Natural killer cell (primary cell): ENCODE measurements around the gene KCTD12. TPM values are rescaled to one million over a fixed set of nuclear protein-coding genes. Genes with fewer than 3 reads are reported as not detected.

Source experiments
- ATAC-seq, 3 donors: fragments of 150-1000 bp in 2 of 3; fragments of 200-7000 bp in 1 of 3; cut with Tn5 transposase; 1 replicate in 1 of 3; 2 replicates in 2 of 3; pipeline ENCODE4 v1.10.0; 2021; ENCODE audit warnings: mild to moderate bottlenecking in 2 of 3, moderate library complexity in 2 of 3
- DNase-seq, 2 donors: peaks; one replicate each; pipeline versions ENCODE4 v3.0.0 to v3.0.0-alpha.2; 2013 to 2021; ENCODE audit warnings: mixed read lengths in 1 of 2
- H3K27ac ChIP-seq: one replicate; pipeline ENCODE4 v1.5.1; 2013; ENCODE audit warnings: mild to moderate bottlenecking, low read length
- H3K27me3 ChIP-seq: one replicate; pipeline ENCODE4 v1.6.1; 2013; ENCODE audit warnings: low read length; ENCODE audit not compliant: control insufficient read depth, insufficient read depth
- H3K36me3 ChIP-seq: one replicate; pipeline ENCODE4 v1.6.1; 2013; ENCODE audit warnings: low read length; ENCODE audit not compliant: control insufficient read depth, insufficient read depth
- H3K4me1 ChIP-seq: one replicate; pipeline ENCODE4 v1.6.1; 2013; ENCODE audit warnings: low read length; ENCODE audit not compliant: control insufficient read depth, insufficient read depth
- H3K4me3 ChIP-seq: one replicate; pipeline ENCODE4 v1.5.1; 2013; ENCODE audit warnings: low read length
- H3K9me3 ChIP-seq: one replicate; pipeline ENCODE4 v1.6.1; 2013; ENCODE audit warnings: low read length; ENCODE audit not compliant: control insufficient read depth, insufficient read depth
- H3K27ac Mint-ChIP-seq, 2 donors: one replicate each; pipeline ENCODE4 v1.8.0; 2022; ENCODE audit warnings: mild to moderate bottlenecking in 2 of 2, mixed read lengths in 2 of 2, moderate library complexity in 1 of 2
- H3K27me3 Mint-ChIP-seq, 2 donors: one replicate each; pipeline ENCODE4 v1.8.0; 2022; ENCODE audit warnings: low read depth in 2 of 2, mixed read lengths in 2 of 2
- H3K36me3 Mint-ChIP-seq: one replicate; pipeline ENCODE4 v1.8.0; 2022; ENCODE audit warnings: mixed read lengths
- H3K4me1 Mint-ChIP-seq, 2 donors: one replicate each; pipeline ENCODE4 v1.8.0; 2022; ENCODE audit warnings: mixed read lengths in 2 of 2
- H3K4me3 Mint-ChIP-seq: one replicate; pipeline ENCODE4 v1.8.0; 2022; ENCODE audit warnings: mild to moderate bottlenecking, moderate library complexity, mixed read lengths
- H3K9me3 Mint-ChIP-seq, 2 donors: one replicate each; pipeline ENCODE4 v1.8.0; 2022; ENCODE audit warnings: mixed read lengths in 2 of 2
- WGBS: methylation state at CpG from one replicate; pipeline ENCODE4 v1.1.7; 2013; ENCODE audit warnings: missing lambda C conversion rate; ENCODE audit not compliant: insufficient coverage; 5-methylcytosine and 5-hydroxymethylcytosine counted together
- intact Hi-C: fragments of 100-400 bp; cut with micrococcal nuclease; formaldehyde crosslinking; loops from one replicate; pipeline ENCODE4 v1.14.2; 2022
- total RNA-seq, 4 donors: library from RNA; stranded (reverse); fragments of 120-200 nt in 1 of 4; gene quantifications; one replicate each; pipeline versions ENCODE4 v1.2.3 to v1.2.4, GENCODE V29; 2013 to 2022
- TF ChIP-seq, protein P1 (sequence below): fragments of 200-600 bp; IDR thresholded peaks from one replicate; pipeline ENCODE4 v1.8.0; 2022; ENCODE audit warnings: antibody characterized with exemption

The KCTD12 gene
- total RNA-seq, 3 donors from 2014 or later (not counting 1 experiment from before 2014, with no cell fraction given): 2.4 to 6.0 (median 4.8) TPM

DNA sequence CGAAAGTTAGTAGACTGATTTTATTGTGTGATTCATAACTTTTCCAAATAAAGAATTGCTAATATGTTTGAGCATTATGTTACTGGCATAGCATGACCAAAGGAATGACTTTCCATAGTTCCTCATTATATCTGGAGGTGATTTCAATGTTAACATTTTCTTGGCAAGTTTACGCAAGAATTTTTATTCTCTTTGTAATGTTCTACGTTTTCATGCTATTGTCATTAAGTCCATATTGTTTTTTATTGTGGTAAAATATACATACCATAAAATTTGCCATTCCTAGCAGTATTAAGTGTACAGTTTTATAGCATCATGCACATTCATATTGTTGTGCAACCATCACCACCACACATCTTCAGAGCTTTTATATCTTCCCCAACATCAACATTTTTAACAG, 14.8 kb downstream of the KCTD12 start:
- peaks cover 34 to 52% of the 10 kb centered on the region in 2 donors for H3K27me3 Mint-ChIP-seq
- no peak overlapping the region for H3K4me3 Mint-ChIP-seq
- Histone ChIP-seq H3K27me3 (peaks cover 3% of the 10 kb centered on the region), H3K4me1 (no peaks in the 10 kb centered on the region), H3K9me3 (no peaks in the 10 kb centered on the region), H3K36me3 (no peaks in the 10 kb centered on the region), H3K27ac (no peak overlapping the region), H3K4me3 (no peak overlapping the region)
- ATAC-seq: no peak
- no peaks in the 10 kb centered on the region for H3K9me3 Mint-ChIP-seq
- intact Hi-C loops: no loop called here
- WGBS: no CpG with 5 or more reads among the region's 3 CpGs
- no peaks in the 10 kb centered on the region for H3K36me3 Mint-ChIP-seq
- no peaks in the 10 kb centered on the region for H3K4me1 Mint-ChIP-seq
- H3K27ac Mint-ChIP-seq: no peak overlapping the region
- TF ChIP-seq, protein P1, sequence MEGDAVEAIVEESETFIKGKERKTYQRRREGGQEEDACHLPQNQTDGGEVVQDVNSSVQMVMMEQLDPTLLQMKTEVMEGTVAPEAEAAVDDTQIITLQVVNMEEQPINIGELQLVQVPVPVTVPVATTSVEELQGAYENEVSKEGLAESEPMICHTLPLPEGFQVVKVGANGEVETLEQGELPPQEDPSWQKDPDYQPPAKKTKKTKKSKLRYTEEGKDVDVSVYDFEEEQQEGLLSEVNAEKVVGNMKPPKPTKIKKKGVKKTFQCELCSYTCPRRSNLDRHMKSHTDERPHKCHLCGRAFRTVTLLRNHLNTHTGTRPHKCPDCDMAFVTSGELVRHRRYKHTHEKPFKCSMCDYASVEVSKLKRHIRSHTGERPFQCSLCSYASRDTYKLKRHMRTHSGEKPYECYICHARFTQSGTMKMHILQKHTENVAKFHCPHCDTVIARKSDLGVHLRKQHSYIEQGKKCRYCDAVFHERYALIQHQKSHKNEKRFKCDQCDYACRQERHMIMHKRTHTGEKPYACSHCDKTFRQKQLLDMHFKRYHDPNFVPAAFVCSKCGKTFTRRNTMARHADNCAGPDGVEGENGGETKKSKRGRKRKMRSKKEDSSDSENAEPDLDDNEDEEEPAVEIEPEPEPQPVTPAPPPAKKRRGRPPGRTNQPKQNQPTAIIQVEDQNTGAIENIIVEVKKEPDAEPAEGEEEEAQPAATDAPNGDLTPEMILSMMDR: no peak
- DNase-seq: no peak

DNA sequence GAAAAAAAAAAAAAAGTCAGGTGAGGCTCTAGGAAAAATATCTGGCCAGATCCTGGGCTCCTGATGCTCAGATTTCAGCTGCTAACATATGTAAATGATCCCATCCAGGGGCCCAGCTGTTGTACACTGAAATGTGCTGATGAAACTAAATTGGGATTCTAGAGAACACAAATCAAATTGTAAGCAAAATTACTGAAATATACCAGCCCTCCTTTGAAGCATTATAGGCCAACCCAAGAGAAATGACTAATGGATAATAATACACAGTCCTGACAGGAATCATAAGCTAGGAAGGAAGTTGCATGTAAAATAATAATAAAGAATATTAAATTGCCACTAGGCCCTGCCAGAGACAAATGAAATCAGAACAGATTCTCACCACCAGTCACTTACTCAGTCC, 17.8 kb downstream of the KCTD12 start:
- TF ChIP-seq, protein P1: no peak

DNA sequence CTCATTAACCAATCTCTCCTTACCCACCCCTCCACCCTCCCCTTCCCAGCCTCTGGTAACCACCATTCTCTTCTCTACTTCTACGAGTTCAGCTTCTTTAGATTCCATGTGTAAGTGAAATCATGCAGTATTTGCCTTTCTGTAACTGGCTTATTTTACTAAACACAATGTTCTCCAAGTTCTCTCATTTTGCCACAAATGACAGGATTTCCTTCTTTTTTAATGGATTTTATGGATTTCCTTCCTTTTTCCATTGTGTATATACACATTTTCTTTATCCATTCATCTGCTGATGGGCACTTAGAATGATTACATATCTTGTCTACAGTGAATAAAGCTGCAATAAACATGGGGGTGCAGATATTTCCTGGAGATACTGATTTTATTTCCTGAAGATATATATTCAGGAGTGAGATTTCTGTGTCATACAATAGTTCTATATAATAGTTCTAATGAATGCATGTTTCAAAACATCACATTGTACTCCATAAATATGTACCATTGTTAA, 20.2 kb downstream of the KCTD12 start:
- H3K4me3 ChIP-seq: no peak overlapping the region
- TF ChIP-seq, protein P1: no peak
- H3K27ac ChIP-seq: no peak overlapping the region
- Mint-ChIP-seq H3K9me3 (no peaks in the 10 kb centered on the region), H3K4me1 (no peaks in the 10 kb centered on the region), H3K4me3 (no peak overlapping the region), H3K36me3 (no peaks in the 10 kb centered on the region), H3K27me3 (peaks cover 26 to 33% of the 10 kb centered on the region in 2 donors), H3K27ac (no peak overlapping the region)
- no peaks in the 10 kb centered on the region for H3K4me1 ChIP-seq
- intact Hi-C loops: no loop called here
- H3K9me3 ChIP-seq: no peaks in the 10 kb centered on the region
- 64% methylated on average over 1 of the region's 1 CpG for WGBS
- no peaks in the 10 kb centered on the region for H3K36me3 ChIP-seq
- DNase-seq (no peak), ATAC-seq (no peak)
- H3K27me3 ChIP-seq: peaks cover 2% of the 10 kb centered on the region

More for the DNA sequence above, 17.8 kb downstream of the KCTD12 start:
- Mint-ChIP-seq H3K4me3 (no peak overlapping the region), H3K27ac (no peak overlapping the region), H3K36me3 (no peaks in the 10 kb centered on the region), H3K9me3 (no peaks in the 10 kb centered on the region), H3K27me3 (peaks cover 38 to 52% of the 10 kb centered on the region in 2 donors), H3K4me1 (no peaks in the 10 kb centered on the region)
- peaks cover 2% of the 10 kb centered on the region for H3K27me3 ChIP-seq
- H3K9me3 ChIP-seq: no peaks in the 10 kb centered on the region
- intact Hi-C loops: no loop called here
- no peaks in the 10 kb centered on the region for H3K36me3 ChIP-seq
- H3K4me3 ChIP-seq: no peak overlapping the region
- H3K4me1 ChIP-seq: no peaks in the 10 kb centered on the region
- ATAC-seq: no peak
- H3K27ac ChIP-seq: no peak overlapping the region
- DNase-seq: no peak

DNA sequence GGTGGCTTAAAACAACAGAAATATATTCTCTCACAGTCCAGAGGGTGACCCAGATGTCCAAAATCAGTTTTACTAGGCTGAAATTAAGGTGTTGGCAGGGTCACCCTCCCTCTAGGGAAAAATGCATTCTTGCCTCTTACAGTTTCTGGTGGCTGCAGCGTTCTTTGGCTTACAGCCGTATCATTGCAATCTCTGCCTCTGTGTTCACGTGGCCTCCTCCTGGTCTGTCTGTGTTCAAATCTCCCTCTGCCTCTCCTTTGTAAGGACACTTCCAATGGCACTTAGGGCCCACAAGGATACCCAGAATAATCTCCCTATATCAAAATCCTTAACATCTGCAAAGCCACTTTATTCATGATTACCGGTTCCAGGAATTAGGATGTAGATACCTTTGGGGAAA, 21.1 kb downstream of the KCTD12 start:
- no peaks in the 10 kb centered on the region for H3K9me3 Mint-ChIP-seq
- no peak overlapping the region for H3K27ac ChIP-seq
- no peaks in the 10 kb centered on the region for H3K9me3 ChIP-seq
- TF ChIP-seq, protein P1: no peak
- 92% methylated on average over 3 of the region's 4 CpGs for WGBS
- no peak overlapping the region for H3K4me3 Mint-ChIP-seq
- no peak overlapping the region for H3K27ac Mint-ChIP-seq
- H3K27me3 Mint-ChIP-seq: peaks cover 24 to 42% of the 10 kb centered on the region in 2 donors
- no peaks in the 10 kb centered on the region for H3K36me3 Mint-ChIP-seq
- DNase-seq (no peak), ATAC-seq (no peak)
- H3K4me1 Mint-ChIP-seq: no peaks in the 10 kb centered on the region
- no peaks in the 10 kb centered on the region for H3K36me3 ChIP-seq
- H3K4me3 ChIP-seq: no peak overlapping the region
- intact Hi-C loops: no loop called here
- no peaks in the 10 kb centered on the region for H3K4me1 ChIP-seq
- peaks cover 3% of the 10 kb centered on the region for H3K27me3 ChIP-seq
